Loucy (cell line): ENCODE data around the gene CTNND2.

Experiments
- CTCF ChIP-seq: fragments of 200-600 bp; sonication (generic); conservative IDR thresholded peaks from 2 replicates; pipeline ENCODE4 v1.5.1; 2014; ENCODE audit warnings: mild to moderate bottlenecking, antibody characterized with exemption, low read length
- EZH2phosphoT487 ChIP-seq: fragments of 200-600 bp; IDR thresholded peaks from 2 replicates; pipeline ENCODE4 v1.6.1; 2018; ENCODE audit warnings: antibody characterized with exemption, mild to moderate bottlenecking, moderate library complexity, borderline replicate concordance

DNA sequence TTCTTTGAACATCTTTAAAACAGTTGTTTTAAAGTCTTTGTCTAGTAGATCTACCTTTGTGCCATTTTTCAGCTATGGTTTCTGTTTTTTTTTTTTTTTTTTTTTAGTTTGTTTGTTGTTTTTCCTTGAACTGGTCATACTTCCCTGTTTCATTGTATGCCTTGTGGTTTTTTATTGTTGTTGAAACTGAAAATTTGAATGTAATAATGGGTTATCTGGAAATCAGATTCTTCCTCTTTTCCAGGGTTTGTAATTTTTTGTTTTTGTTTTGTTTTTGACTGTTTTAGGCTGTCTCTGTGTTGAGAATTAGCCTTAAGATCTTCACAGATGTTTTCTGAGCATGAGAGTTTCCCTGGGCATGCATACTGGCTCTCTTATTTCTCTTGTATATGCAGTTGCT is 873.6 kb downstream of the CTNND2 start:
- TF ChIP-seq CTCF: no peak
- TF ChIP-seq EZH2phosphoT487: no peak
